Type B pancreatic cell (in vitro differentiated cells): ENCODE results near the gene RTN4RL1. TPM values are rescaled to one million over a fixed set of nuclear protein-coding genes. Genes with fewer than 3 reads are reported as not detected.

Experiments used
- DNase-seq: peaks from one replicate; pipeline ENCODE4 v3.0.0; 2021; ENCODE audit warnings: mixed read lengths; ENCODE audit not compliant: unreplicated experiment; ENCODE audit errors: extremely low spot score
- H3K27ac Mint-ChIP-seq: 2 replicates; pipeline ENCODE4 v1.8.0; 2021; ENCODE audit warnings: mild to moderate bottlenecking, mixed read lengths
- H3K27me3 Mint-ChIP-seq: 2 replicates; pipeline ENCODE4 v1.8.0; 2021; ENCODE audit warnings: mixed read lengths
- H3K36me3 Mint-ChIP-seq: 2 replicates; pipeline ENCODE4 v1.8.0; 2021; ENCODE audit warnings: mixed read lengths
- H3K4me1 Mint-ChIP-seq: one replicate; pipeline ENCODE4 v1.8.0; 2021; ENCODE audit warnings: mixed read lengths; ENCODE audit not compliant: unreplicated experiment
- H3K4me3 Mint-ChIP-seq: 2 replicates; pipeline ENCODE4 v1.8.0; 2021; ENCODE audit warnings: mild to moderate bottlenecking, mixed read lengths
- H3K9me3 Mint-ChIP-seq: 2 replicates; pipeline ENCODE4 v1.8.0; 2021; ENCODE audit warnings: mixed read lengths
- CTCF ChIP-seq: fragments of 200-600 bp; sonication (generic); conservative IDR thresholded peaks from 2 replicates; pipeline ENCODE4 v1.5.0; 2021; ENCODE audit warnings: antibody characterized with exemption, mild to moderate bottlenecking
- total RNA-seq: library from RNA; stranded (reverse); gene quantifications from 2 replicates; pipeline ENCODE4 v1.2.1, GENCODE V29; 2021; ENCODE audit warnings: low replicate concordance

RTN4RL1 gene
- total RNA-seq, 1 donor from 2014 or later: 1.7 TPM

- no peaks in the 10 kb centered on the region for H3K9me3 Mint-ChIP-seq
- peaks cover 16% of the 10 kb centered on the region for H3K4me1 Mint-ChIP-seq
- no peaks in the 10 kb centered on the region for H3K27me3 Mint-ChIP-seq
- no peaks in the 10 kb centered on the region for H3K36me3 Mint-ChIP-seq
- no peak for DNase-seq
- H3K27ac Mint-ChIP-seq: no peak overlapping the region
- TF ChIP-seq CTCF: no peak
- H3K4me3 Mint-ChIP-seq: no peak overlapping the region
These were observed 71.3 kb downstream of the RTN4RL1 start for GRCh38 chr17:1953831-1954230.

GRCh38 chr17:1951920-1952319, 73.2 kb downstream of the RTN4RL1 start:
- no peak overlapping the region for H3K27ac Mint-ChIP-seq
- no peak for DNase-seq
- H3K36me3 Mint-ChIP-seq: no peaks in the 10 kb centered on the region
- no peaks in the 10 kb centered on the region for H3K27me3 Mint-ChIP-seq
- peaks cover 17% of the 10 kb centered on the region for H3K4me1 Mint-ChIP-seq
- no peak overlapping the region for H3K4me3 Mint-ChIP-seq
- no peaks in the 10 kb centered on the region for H3K9me3 Mint-ChIP-seq
- TF ChIP-seq CTCF: no peak

GRCh38 chr17:1949754-1950153, 75.4 kb downstream of the RTN4RL1 start:
- no peak overlapping the region for H3K27ac Mint-ChIP-seq
- no peaks in the 10 kb centered on the region for H3K27me3 Mint-ChIP-seq
- H3K4me3 Mint-ChIP-seq: no peak overlapping the region
- H3K4me1 Mint-ChIP-seq: peaks cover 20% of the 10 kb centered on the region
- DNase-seq: no peak
- no peaks in the 10 kb centered on the region for H3K36me3 Mint-ChIP-seq
- no peaks in the 10 kb centered on the region for H3K9me3 Mint-ChIP-seq
- TF ChIP-seq CTCF: no peak

GRCh38 chr17:1948517-1948825, 76.7 kb downstream of the RTN4RL1 start:
- no peak overlapping the region for H3K27ac Mint-ChIP-seq
- no peaks in the 10 kb centered on the region for H3K27me3 Mint-ChIP-seq

GRCh38 chr17:1947743-1948516, 77.2 kb downstream of the RTN4RL1 start:
- H3K36me3 Mint-ChIP-seq: no peaks in the 10 kb centered on the region
- no peaks in the 10 kb centered on the region for H3K27me3 Mint-ChIP-seq
- no peaks in the 10 kb centered on the region for H3K9me3 Mint-ChIP-seq
- H3K27ac Mint-ChIP-seq: no peak overlapping the region
- no peak for DNase-seq
- H3K4me3 Mint-ChIP-seq: no peak overlapping the region
- H3K4me1 Mint-ChIP-seq: peaks cover 20% of the 10 kb centered on the region
- no peak for TF ChIP-seq CTCF

More at GRCh38 chr17:1948517-1948825, 76.7 kb downstream of the RTN4RL1 start:
- Mint-ChIP-seq H3K4me3 (no peak overlapping the region), H3K36me3 (no peaks in the 10 kb centered on the region), H3K9me3 (no peaks in the 10 kb centered on the region), H3K4me1 (peaks cover 20% of the 10 kb centered on the region)
- DNase-seq: no peak
- no peak for TF ChIP-seq CTCF
